ENCODE results near the gene ANKRD44.

ANKRD44 gene

DNA sequence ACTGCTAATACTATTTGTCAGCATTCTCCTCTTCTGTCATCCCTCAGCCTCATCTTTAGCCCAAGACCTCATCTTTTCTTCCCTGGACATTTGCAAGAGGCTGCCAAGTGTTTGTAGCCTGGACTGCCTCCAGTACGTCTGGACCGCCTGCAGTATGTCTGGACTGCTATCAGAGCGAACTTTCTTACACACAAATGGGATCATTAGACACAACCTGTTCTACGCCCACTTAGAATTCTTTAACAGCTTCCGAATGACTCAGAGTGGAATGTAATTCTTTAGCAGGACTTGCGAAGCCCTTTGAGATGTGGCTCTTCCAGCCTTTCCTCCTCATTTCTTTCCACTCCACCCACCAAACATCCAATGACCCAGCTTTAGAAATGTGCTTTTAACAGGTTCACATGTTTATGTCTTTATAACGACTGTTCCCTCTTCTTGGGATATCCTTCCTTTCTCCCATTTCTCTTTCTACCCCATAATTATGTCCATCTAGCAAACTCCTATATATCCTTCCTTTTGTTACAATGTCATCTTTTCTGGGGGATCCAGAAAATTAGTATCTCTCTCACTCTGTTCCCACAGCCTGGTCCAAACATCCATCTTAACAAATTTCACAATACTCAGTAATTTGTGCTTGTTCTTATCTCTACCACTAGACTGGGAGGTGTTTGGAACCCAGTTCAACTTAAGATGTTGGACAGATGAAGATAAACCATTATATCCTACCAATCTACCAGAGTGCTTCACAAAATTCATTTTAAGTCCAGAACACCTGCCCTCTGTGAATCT is 212.8 kb downstream of the ANKRD44 start:
- no peak for TF ChIP-seq SIN3A (IDR thresholded peaks at IDR 0.05; ENCODE audit: borderline replicate concordance, insufficient read depth, low read length)
- no peak for TF ChIP-seq POLR2AphosphoS5 (IDR thresholded peaks at IDR 0.05; ENCODE audit: low read depth, low read length)
- no peak for TF ChIP-seq TAF1 (IDR thresholded peaks at IDR 0.05; ENCODE audit: borderline replicate concordance, insufficient read depth, low read length)
- TF ChIP-seq FOXP2 (optimal IDR thresholded peaks at IDR 0.05; ENCODE audit: borderline replicate concordance, extremely low read depth, extremely low read length, insufficient read depth) = no peak
- TF ChIP-seq, protein P1, sequence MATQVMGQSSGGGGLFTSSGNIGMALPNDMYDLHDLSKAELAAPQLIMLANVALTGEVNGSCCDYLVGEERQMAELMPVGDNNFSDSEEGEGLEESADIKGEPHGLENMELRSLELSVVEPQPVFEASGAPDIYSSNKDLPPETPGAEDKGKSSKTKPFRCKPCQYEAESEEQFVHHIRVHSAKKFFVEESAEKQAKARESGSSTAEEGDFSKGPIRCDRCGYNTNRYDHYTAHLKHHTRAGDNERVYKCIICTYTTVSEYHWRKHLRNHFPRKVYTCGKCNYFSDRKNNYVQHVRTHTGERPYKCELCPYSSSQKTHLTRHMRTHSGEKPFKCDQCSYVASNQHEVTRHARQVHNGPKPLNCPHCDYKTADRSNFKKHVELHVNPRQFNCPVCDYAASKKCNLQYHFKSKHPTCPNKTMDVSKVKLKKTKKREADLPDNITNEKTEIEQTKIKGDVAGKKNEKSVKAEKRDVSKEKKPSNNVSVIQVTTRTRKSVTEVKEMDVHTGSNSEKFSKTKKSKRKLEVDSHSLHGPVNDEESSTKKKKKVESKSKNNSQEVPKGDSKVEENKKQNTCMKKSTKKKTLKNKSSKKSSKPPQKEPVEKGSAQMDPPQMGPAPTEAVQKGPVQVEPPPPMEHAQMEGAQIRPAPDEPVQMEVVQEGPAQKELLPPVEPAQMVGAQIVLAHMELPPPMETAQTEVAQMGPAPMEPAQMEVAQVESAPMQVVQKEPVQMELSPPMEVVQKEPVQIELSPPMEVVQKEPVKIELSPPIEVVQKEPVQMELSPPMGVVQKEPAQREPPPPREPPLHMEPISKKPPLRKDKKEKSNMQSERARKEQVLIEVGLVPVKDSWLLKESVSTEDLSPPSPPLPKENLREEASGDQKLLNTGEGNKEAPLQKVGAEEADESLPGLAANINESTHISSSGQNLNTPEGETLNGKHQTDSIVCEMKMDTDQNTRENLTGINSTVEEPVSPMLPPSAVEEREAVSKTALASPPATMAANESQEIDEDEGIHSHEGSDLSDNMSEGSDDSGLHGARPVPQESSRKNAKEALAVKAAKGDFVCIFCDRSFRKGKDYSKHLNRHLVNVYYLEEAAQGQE (IDR thresholded peaks at IDR 0.05; ENCODE audit: insufficient read depth in 1 of 2, low read depth in 2 of 2, low read length in 2 of 2) = no peak

DNA sequence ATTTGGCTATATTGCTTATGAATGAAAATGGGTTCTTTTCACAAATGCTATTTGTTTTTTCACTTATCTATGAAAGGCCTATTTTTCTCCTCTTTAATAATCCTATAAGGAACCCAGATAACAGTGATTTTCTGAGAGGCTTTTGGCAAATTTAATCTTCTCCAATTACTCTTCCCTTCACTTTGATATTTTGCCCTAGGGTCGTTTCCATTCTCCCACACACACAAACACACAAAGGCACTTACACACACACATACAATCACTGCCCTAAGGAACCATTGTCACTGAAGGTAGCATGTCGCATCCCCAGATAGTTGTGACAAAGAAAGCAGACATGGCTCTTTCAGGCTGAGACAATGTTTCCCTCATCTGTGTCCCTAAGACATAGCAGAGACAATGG is 213.9 kb downstream of the ANKRD44 start:
- TF ChIP-seq POLR2AphosphoS5 (IDR thresholded peaks at IDR 0.05; ENCODE audit: low read depth, low read length) = no peak
- TF ChIP-seq FOXP2 (optimal IDR thresholded peaks at IDR 0.05; ENCODE audit: borderline replicate concordance, extremely low read depth, extremely low read length, insufficient read depth) = no peak
- TF ChIP-seq TAF1 (IDR thresholded peaks at IDR 0.05; ENCODE audit: borderline replicate concordance, insufficient read depth, low read length) = no peak
- TF ChIP-seq, protein P1 (IDR thresholded peaks at IDR 0.05; ENCODE audit: insufficient read depth in 1 of 2, low read depth in 2 of 2, low read length in 2 of 2) = no peak
- no peak for TF ChIP-seq SIN3A (IDR thresholded peaks at IDR 0.05; ENCODE audit: borderline replicate concordance, insufficient read depth, low read length)

DNA sequence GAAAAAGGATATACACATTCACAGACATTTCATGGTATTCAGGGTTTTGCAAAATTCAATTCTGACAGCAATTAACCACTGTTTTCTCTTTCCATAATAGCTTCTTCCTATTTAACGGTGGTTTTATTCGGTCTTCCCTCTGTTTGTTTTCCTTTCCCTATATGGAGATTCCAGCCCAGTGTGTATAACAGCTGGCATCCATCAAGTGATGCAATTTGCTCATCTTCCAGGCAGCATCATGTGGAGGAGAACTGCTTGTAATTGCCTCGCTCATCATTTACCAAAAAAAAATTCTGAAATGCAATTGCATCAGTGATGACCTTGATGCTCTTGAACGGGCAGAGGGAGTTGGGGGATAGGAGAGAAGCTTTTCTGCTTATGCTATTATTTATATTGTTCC is 218.1 kb downstream of the ANKRD44 start:
- peak; percentile 88; the same call in 1 of the 2 replicates for TF ChIP-seq SIN3A (IDR thresholded peaks at IDR 0.05; ENCODE audit: borderline replicate concordance, insufficient read depth, low read length)
- no peak for TF ChIP-seq TAF1 (IDR thresholded peaks at IDR 0.05; ENCODE audit: borderline replicate concordance, insufficient read depth, low read length)
- TF ChIP-seq FOXP2 (optimal IDR thresholded peaks at IDR 0.05; ENCODE audit: borderline replicate concordance, extremely low read depth, extremely low read length, insufficient read depth) = no peak

DNA sequence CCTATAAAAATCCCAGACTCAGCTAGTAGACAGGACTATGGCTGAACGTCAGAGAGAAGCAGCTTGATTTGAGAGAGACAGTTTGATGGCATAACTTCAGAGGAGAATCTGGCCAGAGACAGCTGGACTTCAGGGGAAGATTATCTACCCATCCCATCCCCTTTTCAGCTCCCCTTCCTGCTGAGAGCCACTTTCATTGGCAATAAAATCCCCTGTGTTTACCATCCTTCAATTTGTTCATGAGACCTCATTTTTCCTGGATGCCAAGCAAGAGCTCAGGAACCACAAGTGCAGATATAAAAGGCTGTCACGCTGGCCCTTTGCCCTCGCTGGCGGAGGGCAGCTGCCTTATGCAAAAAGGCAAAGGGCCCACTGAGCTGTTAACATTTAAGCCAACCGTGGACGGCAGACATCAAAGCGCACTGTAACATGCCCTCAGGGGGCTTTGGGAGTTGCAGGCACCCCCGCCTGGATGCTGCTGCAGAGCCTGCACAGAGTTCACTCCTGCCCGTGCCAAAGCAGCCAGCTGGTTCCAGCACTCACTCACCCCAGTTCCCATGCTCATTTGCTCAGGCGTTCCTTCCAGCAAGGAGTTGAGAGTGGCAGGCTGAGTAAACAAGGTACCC is 219.7 kb downstream of the ANKRD44 start:
- TF ChIP-seq TAF1 (IDR thresholded peaks at IDR 0.05; ENCODE audit: borderline replicate concordance, insufficient read depth, low read length) (no peak), POLR2AphosphoS5 (IDR thresholded peaks at IDR 0.05; ENCODE audit: low read depth, low read length) (no peak), SIN3A (IDR thresholded peaks at IDR 0.05; ENCODE audit: borderline replicate concordance, insufficient read depth, low read length) (no peak), FOXP2 (optimal IDR thresholded peaks at IDR 0.05; ENCODE audit: borderline replicate concordance, extremely low read depth, extremely low read length, insufficient read depth) (no peak)
- TF ChIP-seq, protein P1 (IDR thresholded peaks at IDR 0.05; ENCODE audit: insufficient read depth in 1 of 2, low read depth in 2 of 2, low read length in 2 of 2) = no peak

DNA sequence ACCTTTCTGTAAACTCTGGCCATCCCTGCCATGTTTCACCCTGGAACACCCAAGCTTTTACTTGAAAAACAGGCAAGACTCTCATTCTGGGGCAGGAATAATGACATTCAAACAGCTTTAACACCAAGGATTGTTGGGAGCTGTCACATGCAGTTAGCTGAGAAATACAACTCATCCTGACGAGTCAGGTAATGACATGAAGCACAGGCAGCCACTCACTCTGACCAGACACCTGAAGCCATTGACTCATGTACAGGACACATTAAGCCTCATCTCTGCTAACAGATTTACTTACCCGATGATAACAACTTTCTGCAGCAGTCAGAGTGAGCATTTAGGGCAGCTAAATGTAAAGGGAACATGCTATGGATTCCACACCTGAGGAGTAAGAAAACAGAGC is 220.9 kb downstream of the ANKRD44 start:
- TF ChIP-seq, protein P1 (IDR thresholded peaks at IDR 0.05; ENCODE audit: insufficient read depth in 1 of 2, low read depth in 2 of 2, low read length in 2 of 2) = no peak
- TF ChIP-seq POLR2AphosphoS5 (IDR thresholded peaks at IDR 0.05; ENCODE audit: low read depth, low read length) (no peak), SIN3A (IDR thresholded peaks at IDR 0.05; ENCODE audit: borderline replicate concordance, insufficient read depth, low read length) (no peak), TAF1 (IDR thresholded peaks at IDR 0.05; ENCODE audit: borderline replicate concordance, insufficient read depth, low read length) (no peak), FOXP2 (optimal IDR thresholded peaks at IDR 0.05; ENCODE audit: borderline replicate concordance, extremely low read depth, extremely low read length, insufficient read depth) (no peak)

Measured in PFSK-1 (cell line).